Kidney (tissue), 14 donors: ENCODE data around the gene PFDN2. TPM values are rescaled to one million over a fixed set of nuclear protein-coding genes. Genes with fewer than 3 reads are reported as not detected.

Experiments
- DNase-seq, 5 donors: peaks; one replicate each; pipeline ENCODE4 v3.0.0-alpha.2; 2013 to 2020
- FAIRE-seq: peaks from 2 replicates; lab custom pipeline; 2012; peaks lifted over from hg19 to GRCh38; lab: Jason Lieb, UNC
- H3K27ac ChIP-seq, 2 donors: one replicate each; pipeline ENCODE4 v1.7.0; 2013; ENCODE audit warnings: low read depth in 2 of 2, low read length in 2 of 2, inconsistent platforms in 1 of 2
- H3K27me3 ChIP-seq: one replicate; pipeline ENCODE4 v1.7.1; 2013; ENCODE audit warnings: low read length, inconsistent platforms; ENCODE audit not compliant: control insufficient read depth, insufficient read depth
- H3K36me3 ChIP-seq, 3 donors: one replicate each; pipeline versions ENCODE4 v1.7.0 to v1.7.1; 2013; ENCODE audit warnings: low read length in 3 of 3, control low read depth in 1 of 3, inconsistent platforms in 1 of 3; ENCODE audit not compliant: insufficient read depth in 3 of 3, control insufficient read depth in 2 of 3
- H3K4me1 ChIP-seq, 3 donors: one replicate each; pipeline versions ENCODE4 v1.7.0 to v1.7.1; 2013; ENCODE audit warnings: low read length in 3 of 3, inconsistent platforms in 1 of 3, low read depth in 1 of 3; ENCODE audit not compliant: control insufficient read depth in 2 of 3, insufficient read depth in 2 of 3
- H3K4me3 ChIP-seq, 3 donors: one replicate each; pipeline versions ENCODE4 v1.7.0 to v1.8.1; 2013; ENCODE audit warnings: low read length in 3 of 3, control low read depth in 1 of 3, inconsistent platforms in 1 of 3
- H3K9ac ChIP-seq, 3 donors: one replicate each; pipeline versions ENCODE4 v1.7.0 to v1.7.1; 2013; ENCODE audit warnings: low read length in 3 of 3, control low read depth in 1 of 3, inconsistent platforms in 1 of 3
- H3K9me3 ChIP-seq, 3 donors: one replicate each; pipeline versions ENCODE4 v1.7.0 to v1.7.1; 2013; ENCODE audit warnings: low read length in 3 of 3, control low read depth in 1 of 3, inconsistent platforms in 1 of 3; ENCODE audit not compliant: control insufficient read depth in 2 of 3, insufficient read depth in 1 of 3
- CTCF ChIP-seq: IDR thresholded peaks from 3 replicates; pipeline ENCODE4 v1.5.1; 2012; ENCODE audit warnings: mild to moderate bottlenecking, moderate library complexity, borderline replicate concordance; ENCODE audit not compliant: insufficient read depth; ENCODE audit errors: extremely low read depth
- intact Hi-C: fragments of 100-400 bp; cut with DNase I; formaldehyde crosslinking; loops from one replicate; pipeline ENCODE4 v1.11.1; 2022
- polyA plus RNA-seq: library from polyadenylated mRNA; stranded (reverse); fragments of 350-450 nt; fragmentation: Illumina TruSeq; extraction: RNeasy Lipid Tissue Mini Kit (QIAGEN cat#74804); gene quantifications from one replicate; pipeline ENCODE4 v1.2.3, GENCODE V29; 2014; ENCODE audit warnings: low read depth, low replicate concordance; ENCODE audit not compliant: insufficient read depth
- total RNA-seq: library from RNA; stranded (reverse); fragmentation: NEBNext Ultra II Directional; extraction: Animal tissue kit (Norgen Biotek cat#: 25700); gene quantifications from one replicate; pipeline ENCODE4 v1.2.1, GENCODE V29; 2021
- donor health status: control.
- donor health status: control.
- donor health status: control.
- donor health status: control.
- donor health status: control.
- donor health status: DM: yes; HTN: yes; CAD: no.
- donor health status: Normal renal cell carcinoma (clear cell type).

Gene PFDN2
- total and polyA plus RNA-seq, 2 donors from 2014 or later, result 46.7 to 149 TPM

- FAIRE-seq (no peak), DNase-seq (no peak)
- Histone ChIP-seq H3K4me1 (peaks cover 0 to 9% (median 4%) of the 10 kb centered on the region in 3 donors), H3K9me3 (no peaks in the 10 kb centered on the region), H3K27ac (no peak overlapping the region), H3K27me3 (no peaks in the 10 kb centered on the region), H3K9ac (no peak overlapping the region), H3K36me3 (no peaks in the 10 kb centered on the region), H3K4me3 (no peak overlapping the region)
- intact Hi-C loops, result no loop called here
- TF ChIP-seq CTCF, result no peak
These were observed 25.9 kb downstream of the PFDN2 start for GRCh38 chr1:161091796-161092507.

- FAIRE-seq (no peak), DNase-seq (no peak)
- Histone ChIP-seq H3K4me1 (peaks cover 0 to 9% (median 4%) of the 10 kb centered on the region in 3 donors), H3K9me3 (no peaks in the 10 kb centered on the region), H3K9ac (no peak overlapping the region), H3K27me3 (no peaks in the 10 kb centered on the region), H3K4me3 (no peak overlapping the region), H3K36me3 (no peaks in the 10 kb centered on the region), H3K27ac (no peak overlapping the region)
- TF ChIP-seq CTCF, result no peak
- intact Hi-C loops, result no loop called here
These were observed 26.7 kb downstream of the PFDN2 start for GRCh38 chr1:161091093-161091492.

- no peak for FAIRE-seq
- DNase-seq, result no peak
- Histone ChIP-seq H3K9ac (no peak overlapping the region), H3K9me3 (no peaks in the 10 kb centered on the region), H3K4me3 (no peak overlapping the region), H3K36me3 (no peaks in the 10 kb centered on the region), H3K4me1 (peaks cover 0 to 9% (median 4%) of the 10 kb centered on the region in 3 donors), H3K27ac (no peak overlapping the region), H3K27me3 (no peaks in the 10 kb centered on the region)
- no peak for TF ChIP-seq CTCF
- intact Hi-C loops, result no loop called here
These were observed 27.2 kb downstream of the PFDN2 start for GRCh38 chr1:161090617-161091016.

- intact Hi-C loops, result loop anchor here (5.0 kb wide), 1 partner anchor 88 kb away; no protein-coding TSS in a partner anchor
- TF ChIP-seq CTCF, result no peak
- H3K27me3 ChIP-seq, result no peaks in the 10 kb centered on the region
These were observed 27.9 kb downstream of the PFDN2 start for GRCh38 chr1:161089938-161090337.

More at GRCh38 chr1:161089938-161090337, 27.9 kb downstream of the PFDN2 start:
- Histone ChIP-seq H3K9ac (no peak overlapping the region), H3K4me3 (no peak overlapping the region), H3K4me1 (peaks cover 0 to 9% (median 4%) of the 10 kb centered on the region in 3 donors), H3K36me3 (no peaks in the 10 kb centered on the region), H3K27ac (peak overlapping the region in 1 of 2 donors; percentile 49), H3K9me3 (no peaks in the 10 kb centered on the region)
- DNase-seq (no peak), FAIRE-seq (no peak)
